ENCODE measurements around the gene LGMN. TPM values are rescaled to one million over a fixed set of nuclear protein-coding genes. Genes with fewer than 3 reads are reported as not detected.
A peak's percentile ranks its signal among the peaks of the same experiment; 100 is the strongest.

LGMN gene
- total RNA-seq, 1 experiment from 2014 or later = 57.4 TPM

DNA sequence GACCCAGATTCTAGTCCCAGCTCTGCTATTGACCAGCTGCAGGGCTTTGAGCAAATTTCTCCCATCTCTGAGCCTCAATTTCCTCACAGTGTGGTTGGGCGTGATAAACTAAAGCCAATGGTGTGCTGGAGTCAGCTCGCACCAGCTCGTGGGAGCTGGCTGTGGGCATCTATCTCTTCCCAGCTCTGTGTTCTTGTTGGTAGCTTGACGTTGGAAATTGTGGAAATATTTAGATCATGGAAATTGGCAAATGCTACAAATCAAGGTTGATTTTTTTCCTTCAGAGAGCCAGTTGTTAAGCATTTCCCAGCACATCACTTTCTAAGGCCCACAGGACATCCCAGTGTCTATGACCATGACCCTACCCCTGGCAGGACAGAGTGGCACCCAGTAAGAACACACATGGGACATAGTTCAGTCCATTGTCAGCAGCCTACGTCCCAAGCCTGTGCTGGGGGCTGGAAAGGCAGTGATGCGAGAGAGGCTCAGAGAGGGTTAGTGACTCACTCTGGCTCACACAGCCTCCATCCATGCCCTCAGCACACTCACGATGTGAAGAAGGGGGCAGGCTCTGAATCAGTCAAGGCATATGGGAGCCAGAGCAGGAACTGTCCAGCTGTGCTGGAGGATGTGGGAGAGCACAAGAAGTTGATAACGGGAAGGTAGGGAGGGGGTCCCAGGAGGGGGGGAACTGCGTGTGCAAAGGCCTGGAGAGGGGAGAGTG is 77.6 kb downstream of the LGMN start:
- no peak overlapping the region for H3K4me3 ChIP-seq (ENCODE audit: insufficient read depth, low read depth, low read length)
- no peaks in the 10 kb centered on the region for H3K36me3 ChIP-seq (replicated peaks; ENCODE audit: control insufficient read depth, insufficient read depth, low read length)
- DNase-seq = no peak
- no peaks in the 10 kb centered on the region for H3K27me3 ChIP-seq (ENCODE audit: control insufficient read depth, insufficient read depth, low read length)

DNA sequence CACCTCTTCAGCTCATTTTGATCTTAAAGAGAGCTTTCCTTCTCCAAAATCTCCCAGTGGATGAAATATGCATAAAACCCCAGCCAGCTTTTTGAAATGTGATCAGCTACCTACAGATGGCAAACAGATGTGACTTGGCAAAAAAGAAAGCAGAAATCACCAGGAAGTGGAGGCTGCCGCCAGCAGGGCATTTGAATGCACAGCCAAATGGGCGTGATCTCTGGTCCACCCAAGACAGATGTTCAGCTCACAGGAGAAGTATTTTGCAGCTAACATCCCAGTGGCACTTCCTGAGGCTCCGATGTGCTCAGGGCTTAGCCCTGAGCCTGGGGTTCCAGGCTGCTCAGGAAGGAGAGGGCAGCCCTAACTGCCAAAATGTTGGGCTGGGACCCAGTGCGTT is 78.3 kb downstream of the LGMN start:
- no peak for DNase-seq
- Histone ChIP-seq H3K27me3 (ENCODE audit: control insufficient read depth, insufficient read depth, low read length) (no peaks in the 10 kb centered on the region), H3K36me3 (replicated peaks; ENCODE audit: control insufficient read depth, insufficient read depth, low read length) (no peaks in the 10 kb centered on the region), H3K4me3 (ENCODE audit: insufficient read depth, low read depth, low read length) (no peak overlapping the region)

DNA sequence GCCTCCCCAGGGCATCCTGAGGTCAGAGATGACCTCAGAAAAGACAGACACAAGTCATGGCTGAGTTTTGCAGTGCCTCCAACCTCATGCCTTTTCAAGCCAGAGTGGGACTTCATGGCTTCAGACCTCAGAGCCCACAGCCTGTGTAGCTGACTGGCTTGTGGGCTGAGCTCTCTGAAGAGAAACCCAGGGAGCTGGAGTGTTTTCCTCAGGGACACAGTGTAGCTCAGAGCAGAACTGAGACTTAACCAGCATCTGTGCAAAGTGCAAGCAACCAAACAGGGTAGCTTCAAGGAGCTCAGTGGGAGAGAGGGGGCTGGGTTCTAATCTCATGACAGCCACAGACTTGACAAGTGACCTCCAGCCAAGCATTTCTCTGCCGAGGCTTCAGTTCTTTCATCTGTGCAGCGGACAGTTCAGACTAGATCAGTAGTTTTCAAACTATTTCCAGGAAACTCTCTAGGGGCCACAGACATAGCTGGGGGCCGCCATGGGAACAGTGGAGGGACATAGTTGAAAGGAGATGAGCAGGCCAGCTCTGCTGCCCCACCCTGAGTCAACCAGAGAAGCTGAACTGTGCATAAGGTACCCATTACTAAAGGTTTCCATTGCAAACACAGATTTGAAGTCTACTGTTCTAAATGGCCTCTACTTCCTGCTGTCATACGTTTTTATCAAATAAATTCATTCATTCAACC is 80.0 kb downstream of the LGMN start:
- DNase-seq = no peak
- no peak overlapping the region for H3K4me3 ChIP-seq (ENCODE audit: insufficient read depth, low read depth, low read length)
- H3K27me3 ChIP-seq (ENCODE audit: control insufficient read depth, insufficient read depth, low read length) = no peaks in the 10 kb centered on the region
- no peaks in the 10 kb centered on the region for H3K36me3 ChIP-seq (replicated peaks; ENCODE audit: control insufficient read depth, insufficient read depth, low read length)

DNA sequence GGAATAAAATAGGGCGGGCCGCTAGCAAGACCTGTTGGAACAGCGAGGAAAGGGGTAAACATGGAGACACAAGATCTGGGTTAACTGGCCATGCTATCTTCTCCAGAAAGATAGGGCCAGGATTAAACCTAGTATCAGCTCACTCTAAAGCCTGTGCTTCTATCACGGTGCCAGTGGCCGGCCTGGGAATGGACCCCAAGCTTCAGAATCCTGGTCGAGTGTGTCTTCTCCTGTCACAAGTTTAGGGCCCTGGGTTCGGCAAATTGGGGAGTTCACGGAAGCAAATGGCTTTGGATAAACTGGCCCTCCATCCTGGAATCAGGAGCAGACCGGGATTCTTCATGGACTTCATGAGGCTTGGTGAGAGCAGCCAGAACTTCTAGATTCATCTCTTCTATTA is 82.2 kb downstream of the LGMN start:
- Histone ChIP-seq H3K36me3 (replicated peaks; ENCODE audit: control insufficient read depth, insufficient read depth, low read length) (no peaks in the 10 kb centered on the region), H3K27me3 (ENCODE audit: control insufficient read depth, insufficient read depth, low read length) (no peaks in the 10 kb centered on the region), H3K4me3 (ENCODE audit: insufficient read depth, low read depth, low read length) (no peak overlapping the region)
- no peak for DNase-seq

DNA sequence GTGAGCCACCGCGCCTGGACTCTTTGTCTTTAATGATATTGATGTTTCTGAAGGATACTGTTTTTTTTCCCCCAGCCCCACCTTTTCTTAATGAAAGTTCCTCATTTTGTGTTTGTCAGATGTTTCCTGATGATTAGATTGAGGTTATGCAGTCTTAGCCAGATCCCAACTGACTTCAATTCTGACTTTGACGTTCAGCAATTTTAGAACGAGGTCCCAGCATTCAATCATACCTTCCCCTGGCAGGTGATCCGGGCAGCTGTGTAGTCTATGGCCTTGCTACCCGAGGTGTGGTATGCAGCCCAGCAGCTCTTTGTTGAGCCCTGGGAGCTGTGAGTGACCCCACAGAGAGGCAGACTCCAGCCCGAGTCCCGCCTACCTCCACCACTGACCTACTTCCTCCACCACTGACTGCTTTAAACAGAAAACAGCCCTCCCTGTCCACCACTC is 82.7 kb downstream of the LGMN start:
- Histone ChIP-seq H3K4me3 (ENCODE audit: insufficient read depth, low read depth, low read length) (no peak overlapping the region), H3K27me3 (ENCODE audit: control insufficient read depth, insufficient read depth, low read length) (no peaks in the 10 kb centered on the region), H3K36me3 (replicated peaks; ENCODE audit: control insufficient read depth, insufficient read depth, low read length) (no peaks in the 10 kb centered on the region)
- no peak for DNase-seq

DNA sequence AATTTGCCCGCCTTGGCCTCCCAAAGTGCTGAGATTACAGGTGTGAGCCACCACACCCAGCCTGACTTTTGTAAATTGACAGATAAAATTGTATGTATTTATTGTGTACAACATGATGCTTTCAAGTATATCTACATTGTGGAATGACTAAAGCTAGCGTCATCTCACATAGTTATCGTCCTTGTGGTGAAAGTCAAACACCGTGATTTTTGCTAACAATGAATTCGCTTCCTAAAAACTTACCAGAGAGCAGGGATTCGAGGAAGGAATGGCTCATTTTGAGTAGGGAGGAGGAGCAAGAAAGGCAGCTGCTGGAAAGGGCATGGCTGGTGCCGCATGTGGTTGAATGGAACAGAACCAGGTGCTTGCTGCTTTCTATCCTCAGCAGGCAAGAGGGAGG is 85.4 kb downstream of the LGMN start:
- no peaks in the 10 kb centered on the region for H3K36me3 ChIP-seq (replicated peaks; ENCODE audit: control insufficient read depth, insufficient read depth, low read length)
- no peak for DNase-seq
- H3K4me3 ChIP-seq (ENCODE audit: insufficient read depth, low read depth, low read length) = no peak overlapping the region

DNA sequence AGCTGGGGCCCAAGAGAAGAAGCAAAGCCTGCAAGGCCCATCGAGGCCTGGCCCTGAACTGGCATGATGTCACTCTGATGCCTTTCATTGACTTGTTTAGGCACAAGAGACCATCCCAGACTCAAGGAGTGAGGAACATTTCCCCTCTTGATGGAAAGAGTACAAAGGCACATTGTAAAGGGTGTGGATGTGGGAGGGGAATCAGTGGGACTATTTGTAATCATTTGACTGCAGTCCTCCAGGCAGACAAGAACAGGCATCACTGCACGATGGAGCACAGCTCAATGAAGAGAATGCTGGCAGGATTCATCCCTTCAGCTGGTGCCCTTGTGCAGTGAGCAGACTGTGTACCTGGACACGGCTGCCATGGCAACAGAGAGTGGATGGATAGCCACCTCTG is 87.9 kb downstream of the LGMN start:
- H3K36me3 ChIP-seq (replicated peaks; ENCODE audit: control insufficient read depth, insufficient read depth, low read length) = no peaks in the 10 kb centered on the region
- no peak overlapping the region for H3K4me3 ChIP-seq (ENCODE audit: insufficient read depth, low read depth, low read length)
- DNase-seq = no peak
- H3K27me3 ChIP-seq (ENCODE audit: control insufficient read depth, insufficient read depth, low read length) = no peaks in the 10 kb centered on the region

More for the DNA sequence above, 85.4 kb downstream of the LGMN start:
- H3K27me3 ChIP-seq (ENCODE audit: control insufficient read depth, insufficient read depth, low read length) = no peaks in the 10 kb centered on the region

DNA sequence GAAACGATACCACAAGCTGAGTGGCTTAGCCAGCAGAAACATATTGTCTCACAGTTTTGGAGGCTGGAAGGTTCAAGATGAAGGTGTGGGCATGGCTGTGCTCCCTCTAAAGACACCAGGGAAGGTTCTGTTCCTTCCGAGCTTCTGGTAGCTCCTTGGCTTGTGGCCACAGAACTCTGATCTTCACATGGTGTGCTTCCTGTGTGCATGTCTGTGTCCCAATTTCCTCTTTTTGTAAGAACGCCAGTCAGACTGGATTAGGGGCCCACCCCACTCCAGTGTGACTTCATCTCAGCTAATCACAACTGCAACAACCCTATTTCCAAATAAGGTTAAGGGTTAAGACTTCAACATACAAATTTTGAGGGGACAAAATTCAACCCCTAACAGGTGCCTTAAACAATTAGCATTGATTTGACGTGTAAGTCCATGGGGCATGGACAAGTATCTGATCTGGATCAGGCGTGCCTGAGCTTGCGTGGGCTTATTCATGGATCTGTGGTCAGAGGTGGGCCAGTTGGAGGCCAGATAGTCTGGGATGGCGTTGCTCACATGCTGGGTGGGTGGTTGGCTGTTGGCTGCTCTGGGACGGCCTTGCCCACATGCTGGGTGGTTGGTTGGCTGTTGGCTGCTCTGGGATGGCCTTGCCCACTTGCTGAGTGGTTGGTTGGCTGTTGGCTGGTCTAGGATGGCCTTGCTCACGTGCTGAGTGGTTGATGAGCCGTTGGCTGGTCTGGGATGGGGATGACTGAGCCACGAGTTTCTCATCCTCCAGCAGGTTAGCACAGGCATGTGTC is 88.5 kb downstream of the LGMN start:
- H3K36me3 ChIP-seq (replicated peaks; ENCODE audit: control insufficient read depth, insufficient read depth, low read length) = no peaks in the 10 kb centered on the region
- DNase-seq = no peak
- H3K4me3 ChIP-seq (ENCODE audit: insufficient read depth, low read depth, low read length) = no peak overlapping the region
- H3K27me3 ChIP-seq (ENCODE audit: control insufficient read depth, insufficient read depth, low read length) = no peaks in the 10 kb centered on the region

DNA sequence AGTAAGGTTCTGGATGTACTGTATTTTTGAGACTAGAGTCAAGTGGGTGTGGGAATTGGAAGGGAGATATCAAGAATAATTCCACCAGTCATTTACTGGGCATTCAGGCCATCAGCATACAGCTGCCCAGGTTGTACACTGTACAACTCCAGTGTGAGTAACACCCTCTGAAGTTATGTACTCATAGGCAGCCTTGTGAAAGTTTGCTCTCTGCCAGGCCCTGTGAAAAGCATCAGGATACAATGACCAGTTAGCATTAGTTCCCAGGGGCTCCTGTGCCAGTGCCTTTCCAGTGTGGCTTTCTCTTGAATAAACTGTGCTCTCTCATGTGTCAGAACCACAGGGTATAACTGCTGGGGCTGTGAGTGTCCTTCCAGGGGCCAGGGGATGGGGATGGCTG is 89.7 kb downstream of the LGMN start:
- no peak for DNase-seq
- H3K36me3 ChIP-seq (replicated peaks; ENCODE audit: control insufficient read depth, insufficient read depth, low read length) = no peaks in the 10 kb centered on the region
- H3K27me3 ChIP-seq (ENCODE audit: control insufficient read depth, insufficient read depth, low read length) = no peaks in the 10 kb centered on the region
- H3K4me3 ChIP-seq (ENCODE audit: insufficient read depth, low read depth, low read length) = no peak overlapping the region

DNA sequence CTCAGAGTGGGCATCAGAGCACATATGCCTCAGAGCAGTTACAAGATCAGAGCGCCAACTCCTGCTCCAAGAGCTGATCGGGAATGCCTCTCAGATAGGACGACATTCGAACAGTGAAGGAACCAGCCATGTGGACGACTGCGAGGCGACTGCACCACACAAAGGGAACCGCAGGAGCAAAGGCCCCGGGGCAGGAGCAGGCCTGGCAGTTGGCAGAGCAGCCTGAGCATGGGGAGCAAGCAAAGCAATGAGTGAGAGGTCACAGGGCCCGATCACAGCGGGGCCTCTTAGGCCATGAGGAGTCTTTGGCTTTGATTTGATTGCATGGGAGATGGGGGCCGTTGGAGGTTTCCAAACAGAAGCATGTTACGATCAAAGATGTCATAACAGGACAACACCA is 90.3 kb downstream of the LGMN start:
- H3K36me3 ChIP-seq (replicated peaks; ENCODE audit: control insufficient read depth, insufficient read depth, low read length) = no peaks in the 10 kb centered on the region
- no peak for DNase-seq
- H3K27me3 ChIP-seq (ENCODE audit: control insufficient read depth, insufficient read depth, low read length) = no peaks in the 10 kb centered on the region
- no peak overlapping the region for H3K4me3 ChIP-seq (ENCODE audit: insufficient read depth, low read depth, low read length)

DNA sequence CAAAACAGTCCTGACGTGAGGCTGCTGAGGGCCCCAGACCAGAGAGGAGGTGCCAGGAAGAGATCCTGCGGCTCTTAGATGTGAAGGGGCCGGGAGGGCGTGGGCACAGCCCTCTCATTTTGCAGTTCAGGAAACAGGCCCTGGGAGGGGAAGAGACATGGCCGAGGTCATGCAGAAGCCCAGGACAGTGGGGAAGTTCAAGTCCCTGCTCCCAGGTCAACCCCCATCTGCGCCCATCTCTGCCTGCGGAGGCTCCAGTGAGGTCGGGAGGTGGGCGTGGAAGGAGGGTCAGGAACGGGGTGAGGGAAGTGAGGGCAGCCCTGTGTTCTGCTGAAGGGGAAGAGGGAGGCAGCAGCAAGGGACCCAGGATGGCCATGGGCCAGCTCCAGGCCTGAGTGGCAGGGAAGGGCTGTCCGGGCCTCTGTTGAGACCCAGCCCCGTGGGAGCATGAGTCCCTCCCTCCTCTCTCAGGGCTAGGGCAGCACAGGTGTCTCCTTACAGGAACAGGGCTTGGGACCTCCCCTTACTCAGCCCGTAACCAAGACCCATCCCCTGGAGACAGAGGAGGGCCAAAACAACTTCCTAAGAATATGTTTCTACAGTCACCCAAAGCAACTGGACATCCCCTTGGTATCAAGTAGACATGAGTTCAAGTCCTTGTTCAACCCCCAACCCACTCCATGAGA is 90.8 kb downstream of the LGMN start:
- Histone ChIP-seq H3K4me3 (ENCODE audit: insufficient read depth, low read depth, low read length) (no peak overlapping the region), H3K27me3 (ENCODE audit: control insufficient read depth, insufficient read depth, low read length) (no peaks in the 10 kb centered on the region), H3K36me3 (replicated peaks; ENCODE audit: control insufficient read depth, insufficient read depth, low read length) (no peaks in the 10 kb centered on the region)
- DNase-seq = peak; percentile 64

DNA sequence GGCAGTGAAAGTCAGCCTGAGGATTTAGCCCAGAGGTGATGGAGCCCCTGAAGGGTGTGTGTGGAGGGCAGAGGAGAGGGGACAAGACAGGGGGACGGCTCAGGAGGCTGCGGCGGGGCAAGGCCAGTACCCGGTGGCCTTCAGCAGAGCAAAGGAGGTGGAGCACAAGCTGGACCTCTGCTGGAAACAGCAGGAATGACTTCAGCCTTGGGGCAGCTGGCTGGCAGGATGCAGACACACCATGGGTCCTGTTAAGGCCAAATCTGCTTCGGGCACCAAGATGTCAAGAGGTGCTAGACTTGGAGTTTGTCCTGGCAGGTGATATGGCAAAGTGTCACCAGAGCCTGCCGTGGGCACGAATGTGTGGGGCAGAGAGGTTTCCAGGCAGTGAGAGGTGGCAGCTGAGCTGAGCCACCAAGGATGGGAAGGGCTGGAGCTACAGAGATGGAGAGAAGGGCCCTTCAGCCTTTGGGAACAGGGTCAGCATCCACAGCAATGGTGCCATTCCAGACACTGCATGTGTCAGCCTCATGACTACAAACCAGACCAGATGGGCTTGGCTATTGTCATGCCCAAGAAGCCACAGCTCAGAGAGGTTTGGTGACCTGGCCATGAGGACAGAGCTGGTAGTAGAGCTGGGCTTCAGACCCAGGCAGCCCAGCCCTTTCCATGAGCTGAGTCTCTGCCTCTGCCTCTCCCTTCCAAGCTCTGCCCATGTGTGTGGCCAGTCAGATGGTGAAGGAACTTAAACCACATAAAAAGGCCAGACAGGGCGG is 91.9 kb downstream of the LGMN start:
- Histone ChIP-seq H3K4me3 (ENCODE audit: insufficient read depth, low read depth, low read length) (no peak overlapping the region), H3K27me3 (ENCODE audit: control insufficient read depth, insufficient read depth, low read length) (no peaks in the 10 kb centered on the region), H3K36me3 (replicated peaks; ENCODE audit: control insufficient read depth, insufficient read depth, low read length) (no peaks in the 10 kb centered on the region)
- DNase-seq = no peak

DNA sequence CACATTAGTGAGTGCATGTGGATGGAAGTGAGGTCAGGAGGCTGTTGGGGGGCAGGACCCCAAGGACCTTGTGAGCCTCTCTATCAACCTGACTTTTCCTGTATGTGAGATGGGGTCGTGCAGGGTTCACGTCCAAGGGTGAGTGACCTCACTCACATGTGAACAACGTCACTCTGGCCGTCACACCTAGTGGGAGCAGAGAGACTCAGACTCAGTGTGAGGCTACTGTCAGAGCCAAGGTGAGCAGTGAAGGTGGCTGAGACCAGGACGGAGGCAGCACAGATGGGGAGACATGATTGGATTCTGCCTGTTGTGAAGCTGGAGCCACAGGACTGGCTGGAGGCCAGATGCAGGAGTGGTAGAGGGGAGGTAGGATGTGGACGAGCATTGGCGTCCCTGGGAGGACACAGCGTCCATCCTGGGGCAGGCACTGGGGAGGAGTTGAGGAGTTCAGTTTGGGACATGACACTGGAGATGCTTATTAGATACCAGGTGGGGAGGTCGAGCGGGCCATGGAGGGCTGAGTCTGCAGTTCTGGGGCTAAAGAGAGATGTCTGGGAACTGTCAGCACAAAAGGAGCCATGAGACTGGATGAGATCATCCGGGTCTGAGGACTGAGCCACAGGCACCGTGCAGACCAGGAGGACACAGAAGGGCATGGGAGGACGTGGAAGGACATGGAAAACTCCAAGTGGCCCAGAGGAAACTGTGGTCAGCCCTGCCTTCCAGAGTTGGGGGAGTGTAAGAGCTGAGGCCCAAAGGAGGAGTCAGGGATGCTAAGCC is 92.8 kb downstream of the LGMN start:
- Histone ChIP-seq H3K27me3 (ENCODE audit: control insufficient read depth, insufficient read depth, low read length) (no peaks in the 10 kb centered on the region), H3K4me3 (ENCODE audit: insufficient read depth, low read depth, low read length) (no peak overlapping the region), H3K36me3 (replicated peaks; ENCODE audit: control insufficient read depth, insufficient read depth, low read length) (no peaks in the 10 kb centered on the region)
- no peak for DNase-seq
